Measurements from ENCODE around the gene LHFPL6. TPM values are rescaled to one million over a fixed set of nuclear protein-coding genes. Genes with fewer than 3 reads are reported as not detected.

LHFPL6 gene
- total and polyA plus RNA-seq, 2 experiments from 2014 or later = 12.1 to 14.1 TPM

GRCh38 chr13:39540929-39541605 lies 61.9 kb downstream of the LHFPL6 start:
- H2AFZ ChIP-seq = no peak overlapping the region
- H4K20me1 ChIP-seq (ENCODE audit: insufficient read depth, poor library complexity, severe bottlenecking) = no peaks in the 10 kb centered on the region
- no peak for DNase-seq (ENCODE audit: low spot score)
- no peak overlapping the region for H3K27ac ChIP-seq
- WGBS (ENCODE audit: low lambda C conversion rate, missing lambda C conversion rate) = 100% methylated on average over 1 of the region's 1 CpG
- TF ChIP-seq EZH2phosphoT487 (IDR thresholded peaks at IDR 0.05; ENCODE audit: low read depth, severe bottlenecking, unreplicated experiment) (no peak), EZH2 (IDR thresholded peaks at IDR 0.05; ENCODE audit: borderline replicate concordance) (no peak), CTCF (IDR thresholded peaks at IDR 0.05; ENCODE audit: poor library complexity) (no peak)
- no peaks in the 10 kb centered on the region for H3K9me2 ChIP-seq (replicated peaks; ENCODE audit: insufficient read depth)
- H3K27me3 ChIP-seq = no peaks in the 10 kb centered on the region
- H3K9me3 ChIP-seq (ENCODE audit: low read depth) = no peaks in the 10 kb centered on the region
- H3K4me2 ChIP-seq = no peak overlapping the region
- H3K36me3 ChIP-seq (replicated peaks; ENCODE audit: insufficient read depth, low read depth) = no peaks in the 10 kb centered on the region
- peaks cover 3% of the 10 kb centered on the region for H3K4me1 ChIP-seq (ENCODE audit: insufficient read depth)
- no peak overlapping the region for H3K4me3 ChIP-seq
- no peaks in the 10 kb centered on the region for H3K79me2 ChIP-seq

GRCh38 chr13:39538816-39539790 lies 63.9 kb downstream of the LHFPL6 start:
- TF ChIP-seq CTCF (IDR thresholded peaks at IDR 0.05; ENCODE audit: poor library complexity) = no peak
- no peak for TF ChIP-seq EZH2 (IDR thresholded peaks at IDR 0.05; ENCODE audit: borderline replicate concordance)
- no peak for TF ChIP-seq EZH2phosphoT487 (IDR thresholded peaks at IDR 0.05; ENCODE audit: low read depth, severe bottlenecking, unreplicated experiment)
- WGBS (ENCODE audit: low lambda C conversion rate, missing lambda C conversion rate) = 83% methylated on average over 8 of the region's 8 CpGs
- H3K9me3 ChIP-seq (ENCODE audit: low read depth) = no peaks in the 10 kb centered on the region
- peaks cover 3% of the 10 kb centered on the region for H3K4me1 ChIP-seq (ENCODE audit: insufficient read depth)
- H3K9me2 ChIP-seq (replicated peaks; ENCODE audit: insufficient read depth) = no peaks in the 10 kb centered on the region
- H4K20me1 ChIP-seq (ENCODE audit: insufficient read depth, poor library complexity, severe bottlenecking) = no peaks in the 10 kb centered on the region
- H3K36me3 ChIP-seq (replicated peaks; ENCODE audit: insufficient read depth, low read depth) = no peaks in the 10 kb centered on the region
- no peak overlapping the region for H3K4me3 ChIP-seq
- no peak overlapping the region for H2AFZ ChIP-seq
- H3K27me3 ChIP-seq = no peaks in the 10 kb centered on the region
- no peaks in the 10 kb centered on the region for H3K79me2 ChIP-seq
- H3K27ac ChIP-seq = no peak overlapping the region
- no peak for DNase-seq (ENCODE audit: low spot score)
- H3K4me2 ChIP-seq = no peak overlapping the region

GRCh38 chr13:39536906-39537305 lies 66.1 kb downstream of the LHFPL6 start:
- 76% methylated on average over 7 of the region's 7 CpGs for WGBS (ENCODE audit: low lambda C conversion rate, missing lambda C conversion rate)
- H3K9me2 ChIP-seq (replicated peaks; ENCODE audit: insufficient read depth) = no peaks in the 10 kb centered on the region
- no peaks in the 10 kb centered on the region for H3K27me3 ChIP-seq
- TF ChIP-seq EZH2 (IDR thresholded peaks at IDR 0.05; ENCODE audit: borderline replicate concordance) (no peak), EZH2phosphoT487 (IDR thresholded peaks at IDR 0.05; ENCODE audit: low read depth, severe bottlenecking, unreplicated experiment) (no peak), CTCF (IDR thresholded peaks at IDR 0.05; ENCODE audit: poor library complexity) (no peak)
- no peak overlapping the region for H3K27ac ChIP-seq
- no peak overlapping the region for H3K4me2 ChIP-seq
- H4K20me1 ChIP-seq (ENCODE audit: insufficient read depth, poor library complexity, severe bottlenecking) = no peaks in the 10 kb centered on the region
- no peaks in the 10 kb centered on the region for H3K36me3 ChIP-seq (replicated peaks; ENCODE audit: insufficient read depth, low read depth)
- H3K79me2 ChIP-seq = no peaks in the 10 kb centered on the region
- peak; percentile 11 for DNase-seq (ENCODE audit: low spot score)
- H3K4me1 ChIP-seq (ENCODE audit: insufficient read depth) = peaks cover 3% of the 10 kb centered on the region
- no peak overlapping the region for H2AFZ ChIP-seq
- no peak overlapping the region for H3K4me3 ChIP-seq
- no peaks in the 10 kb centered on the region for H3K9me3 ChIP-seq (ENCODE audit: low read depth)

All from hepatocyte (in vitro differentiated cells).